HepG2 (cell line): ENCODE data around the gene DDR1. TPM values are rescaled to one million over a fixed set of nuclear protein-coding genes. Genes with fewer than 3 reads are reported as not detected.

Experiments
- ATAC-seq: fragments of 200-7000 bp; cut with Tn5 transposase; 3 replicates; pipeline ENCODE4 v1.9.1; 2020; ENCODE audit warnings: mild to moderate bottlenecking, moderate library complexity
- BruUV-seq: library from RNA; stranded (reverse); fragments of 400-500 nt; replicated peaks from 2 replicates; lab custom pipeline; 2021; lab: Mats Ljungman, UMichigan
- CTCF ChIA-PET: fragments of 300-600 bp; formaldehyde crosslinking; extraction: SDS; loops from one replicate; lab custom pipeline; 2021; ENCODE audit warnings: low total read pairs, inconsistent platforms, low intra/inter-chr PET ratio; lab: Yijun Ruan, JAX
- POLR2A ChIA-PET: fragments of 350-600 bp; sonication (Branson Sonifier 250); formaldehyde crosslinking; loops from one replicate; lab custom pipeline; 2020; ENCODE audit warnings: antibody characterized with exemption, inconsistent platforms; lab: Yijun Ruan, JAX
- DNase-seq: peaks from one replicate; pipeline ENCODE4 v3.0.0-alpha.2; 2015; ENCODE audit warnings: low spot score
- FAIRE-seq: peaks from 3 replicates; lab custom pipeline; 2011; peaks lifted over from hg19 to GRCh38; lab: Jason Lieb, UNC
- H2AFZ ChIP-seq: one replicate; pipeline ENCODE4 v1.6.1; 2011; ENCODE audit warnings: low read length, inconsistent platforms
- H3K27ac ChIP-seq: fragments of 300-600 bp; 3 replicates; pipeline ENCODE4 v1.8.0; 2011; ENCODE audit warnings: mixed run types, mild to moderate bottlenecking, mixed read lengths, low read length, inconsistent platforms; ENCODE audit not compliant: insufficient read depth; ENCODE audit errors: extremely low read length
- H3K27me3 ChIP-seq, 2 experiments: fragments of 200-600 bp in 1 of 2; 2 replicates in 1 of 2; 3 replicates in 1 of 2; pipeline versions ENCODE4 v1.6.0 to v1.8.0; 2011; ENCODE audit warnings: low read length in 2 of 2, mild to moderate bottlenecking in 2 of 2, moderate library complexity in 2 of 2, inconsistent platforms in 1 of 2; ENCODE audit not compliant: insufficient read depth in 2 of 2, control insufficient read depth in 1 of 2
- H3K36me3 ChIP-seq, 2 experiments: fragments of 200-600 bp in 1 of 2; replicated peaks in 1 of 2; 2 replicates in 1 of 2; 3 replicates in 1 of 2; pipeline versions ENCODE4 v1.5.1 to v1.8.0; 2011; ENCODE audit warnings: low read length in 2 of 2, inconsistent platforms in 1 of 2; ENCODE audit not compliant: insufficient read depth in 2 of 2, control insufficient read depth in 1 of 2
- H3K4me1 ChIP-seq: 2 replicates; pipeline ENCODE4 v1.5.1; 2012; ENCODE audit warnings: low read length, inconsistent platforms; ENCODE audit not compliant: insufficient read depth
- H3K4me2 ChIP-seq: 2 replicates; pipeline ENCODE4 v1.6.0; 2011; ENCODE audit warnings: low read depth, low read length, inconsistent platforms
- H3K4me3 ChIP-seq, 3 experiments: fragments of 200-600 bp in 1 of 3; sonication (generic), shearing (Covaris generic) in 1 of 3; replicated peaks in 1 of 3; 2 replicates each; pipeline ENCODE4 v1.5.1; 2011 to 2016; ENCODE audit warnings: low read length in 3 of 3, inconsistent platforms in 2 of 3, low read depth in 2 of 3, mild to moderate bottlenecking in 2 of 3, control low read depth in 1 of 3, mixed read lengths in 1 of 3; ENCODE audit not compliant: insufficient read depth in 1 of 3
- H3K79me2 ChIP-seq: one replicate; pipeline ENCODE4 v1.6.1; 2011; ENCODE audit warnings: low read length, inconsistent platforms; ENCODE audit not compliant: insufficient read depth
- H3K9ac ChIP-seq: 2 replicates; pipeline ENCODE4 v1.6.0; 2011; ENCODE audit warnings: mild to moderate bottlenecking, low read depth, low read length, inconsistent platforms; ENCODE audit not compliant: insufficient read depth
- H3K9me3 ChIP-seq: 2 replicates; pipeline ENCODE4 v1.5.1; 2012; ENCODE audit warnings: mild to moderate bottlenecking, low read length
- H4K20me1 ChIP-seq: 2 replicates; pipeline ENCODE4 v1.6.0; 2011; ENCODE audit warnings: inconsistent platforms, mild to moderate bottlenecking, low read length, moderate library complexity; ENCODE audit not compliant: insufficient read depth
- ATF6 ChIP-seq: sonication (generic); formaldehyde crosslinking; conservative IDR thresholded peaks from 2 replicates; pipeline ENCODE4 v1.4.0; 2020; ENCODE audit warnings: missing genetic modification reagents
- HES4 ChIP-seq: sonication (generic); formaldehyde crosslinking; IDR thresholded peaks from 2 replicates; pipeline ENCODE4 v1.9.0; 2021; ENCODE audit warnings: mild to moderate bottlenecking, missing genetic modification reagents, borderline replicate concordance
- RAD51 ChIP-seq: fragments of 450-650 bp; IDR thresholded peaks from 2 replicates; pipeline ENCODE4 v1.6.1; 2016; ENCODE audit warnings: borderline replicate concordance
- RBFOX2 ChIP-seq: fragments of 200-400 bp; formaldehyde crosslinking; IDR thresholded peaks from 2 replicates; pipeline ENCODE4 v1.6.1; 2017; ENCODE audit warnings: low read depth, mild to moderate bottlenecking, low read length
- RERE ChIP-seq: IDR thresholded peaks from 2 replicates; pipeline ENCODE4 v1.6.1; 2016; ENCODE audit warnings: low read depth, missing genetic modification reagents, missing compliant biosample characterization
- ZNF350 ChIP-seq: sonication (generic); formaldehyde crosslinking; IDR thresholded peaks from 2 replicates; pipeline ENCODE4 v1.4.0; 2020; ENCODE audit warnings: mild to moderate bottlenecking, low read depth, missing genetic modification reagents, borderline replicate concordance
- ZNF510 ChIP-seq: sonication (generic); formaldehyde crosslinking; IDR thresholded peaks from 2 replicates; pipeline ENCODE4 v1.4.0; 2020; ENCODE audit warnings: low read depth, mild to moderate bottlenecking, missing genetic modification reagents
- ZNF740 ChIP-seq: sonication (generic); formaldehyde crosslinking; IDR thresholded peaks from 2 replicates; pipeline ENCODE4 v1.4.0; 2020; ENCODE audit warnings: missing genetic modification reagents
- ZNF879 ChIP-seq: sonication (generic); formaldehyde crosslinking; IDR thresholded peaks from 2 replicates; pipeline ENCODE4 v1.8.1; 2023; ENCODE audit warnings: missing genetic modification reagents
- WGBS: methylation state at CpG from one replicate; pipeline ENCODE4 v1.1.6; 2017; ENCODE audit warnings: low lambda C conversion rate; 5-methylcytosine and 5-hydroxymethylcytosine counted together
- in situ Hi-C: cut with HindIII; loops from 2 replicates; pipeline ENCODE4 v1.10.0; 2017; ENCODE audit warnings: low pct_unique_long_range_greater_than_20kb; ENCODE audit not compliant: extremely low pct_ligation_motif_present
- intact Hi-C: fragments of 100-400 bp; cut with micrococcal nuclease; formaldehyde crosslinking; loops from one replicate; pipeline ENCODE4 v1.10.0; 2022; ENCODE audit not compliant: unreplicated experiment
- polyA plus RNA-seq, 8 experiments: library from polyadenylated mRNA; depleted of rRNA in 3 of 8; stranded (reverse) in 7 of 8; unstranded in 1 of 8; fragments of >200 nt; fragmentation: Illumina TruSeq in 4 of 8; extraction: Trizol in 4 of 8; gene quantifications; 2 replicates each; pipeline versions ENCODE4 v1.2.1 to v1.2.3, GENCODE V29; 2011 to 2016; ENCODE audit warnings: low read depth in 4 of 8, missing spikeins in 1 of 8, mixed read lengths in 1 of 8; ENCODE audit not compliant: insufficient read depth in 1 of 8
- total RNA-seq, 5 experiments: library from RNA; depleted of rRNA; stranded (reverse); fragments of >200 nt; fragmentation: Illumina TruSeq; extraction: Trizol; gene quantifications; 2 replicates each; pipeline ENCODE4 v1.2.3, GENCODE V29; 2016; ENCODE audit warnings: low read depth in 1 of 5
- TF ChIP-seq, protein P1 (sequence below): sonication (generic); formaldehyde crosslinking; IDR thresholded peaks from 2 replicates; pipeline ENCODE4 v1.8.1; 2023; ENCODE audit warnings: mild to moderate bottlenecking, missing genetic modification reagents
- TF ChIP-seq, protein P2 (sequence below): sonication (generic); formaldehyde crosslinking; IDR thresholded peaks from 2 replicates; pipeline ENCODE4 v1.5.0; 2020; ENCODE audit warnings: missing genetic modification reagents

DDR1 gene
- total and polyA plus RNA-seq, 2 of the 13 experiments (the other 11 are each of a cell fraction or from before 2014, with no cell fraction given) = 16.7 to 20.2 TPM

DNA sequence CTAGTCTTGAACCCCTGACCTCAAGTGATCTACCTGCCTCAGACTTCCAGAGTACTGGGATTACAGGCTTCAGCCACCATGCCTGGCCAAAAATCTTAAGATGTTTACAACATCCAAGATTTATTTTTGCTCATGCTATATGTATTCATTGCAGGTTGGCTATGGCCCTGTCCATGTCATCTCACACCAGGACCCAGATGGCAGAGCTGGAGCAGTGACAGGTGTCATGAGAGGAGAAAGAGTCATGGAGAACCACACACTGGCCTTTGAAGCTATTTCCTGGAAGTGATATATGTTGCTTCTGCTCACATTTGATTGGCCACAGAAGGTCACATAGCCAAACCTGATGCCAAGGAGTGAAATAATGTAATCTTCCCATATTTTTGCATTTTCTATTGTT is 13.8 kb upstream of the DDR1 start (continued):
- TF ChIP-seq RERE (CRISPR knock-in tag) (no peak), ZNF879 (CRISPR knock-in tag) (no peak)
- TF ChIP-seq, protein P1, sequence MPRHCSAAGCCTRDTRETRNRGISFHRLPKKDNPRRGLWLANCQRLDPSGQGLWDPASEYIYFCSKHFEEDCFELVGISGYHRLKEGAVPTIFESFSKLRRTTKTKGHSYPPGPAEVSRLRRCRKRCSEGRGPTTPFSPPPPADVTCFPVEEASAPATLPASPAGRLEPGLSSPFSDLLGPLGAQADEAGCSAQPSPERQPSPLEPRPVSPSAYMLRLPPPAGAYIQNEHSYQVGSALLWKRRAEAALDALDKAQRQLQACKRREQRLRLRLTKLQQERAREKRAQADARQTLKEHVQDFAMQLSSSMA (CRISPR knock-in tag) = no peak

- ChIA-PET POLR2A (interaction anchor here (1.0 kb wide), 1 partner anchor 12 kb away, joined by 3 read pairs; the partner anchor contains the start of gene DDR1), CTCF (no interaction called here)
- ATAC-seq (no peak), FAIRE-seq (no peak), DNase-seq (no peak)
- no peak overlapping the region for H3K27ac ChIP-seq
- H3K4me3 ChIP-seq = no peak overlapping the region
- no peak overlapping the region for H3K9ac ChIP-seq
- no peaks in the 10 kb centered on the region for H4K20me1 ChIP-seq
- WGBS = 44% methylated on average over 4 of the region's 4 CpGs
- H2AFZ ChIP-seq = no peak overlapping the region
- no TSS peak for BruUV-seq
- peaks cover 8% of the 10 kb centered on the region for H3K4me1 ChIP-seq
- no peak overlapping the region for H3K4me2 ChIP-seq
- H3K36me3 ChIP-seq = no peaks in the 10 kb centered on the region
- H3K79me2 ChIP-seq = no peaks in the 10 kb centered on the region
- peaks cover 16% of the 10 kb centered on the region; the same call in 1 of the 2 replicates for H3K9me3 ChIP-seq
- intact Hi-C loops = no loop called here
- in situ Hi-C loops = no loop called here
- H3K27me3 ChIP-seq = no peaks in the 10 kb centered on the region
- TF ChIP-seq ZNF350 (no peak), ZNF740 (CRISPR knock-in tag) (no peak), ATF6 (CRISPR knock-in tag) (no peak), HES4 (CRISPR knock-in tag) (no peak), RBFOX2 (no peak), ZNF510 (CRISPR knock-in tag) (no peak), RAD51 (no peak)
- TF ChIP-seq, protein P2, sequence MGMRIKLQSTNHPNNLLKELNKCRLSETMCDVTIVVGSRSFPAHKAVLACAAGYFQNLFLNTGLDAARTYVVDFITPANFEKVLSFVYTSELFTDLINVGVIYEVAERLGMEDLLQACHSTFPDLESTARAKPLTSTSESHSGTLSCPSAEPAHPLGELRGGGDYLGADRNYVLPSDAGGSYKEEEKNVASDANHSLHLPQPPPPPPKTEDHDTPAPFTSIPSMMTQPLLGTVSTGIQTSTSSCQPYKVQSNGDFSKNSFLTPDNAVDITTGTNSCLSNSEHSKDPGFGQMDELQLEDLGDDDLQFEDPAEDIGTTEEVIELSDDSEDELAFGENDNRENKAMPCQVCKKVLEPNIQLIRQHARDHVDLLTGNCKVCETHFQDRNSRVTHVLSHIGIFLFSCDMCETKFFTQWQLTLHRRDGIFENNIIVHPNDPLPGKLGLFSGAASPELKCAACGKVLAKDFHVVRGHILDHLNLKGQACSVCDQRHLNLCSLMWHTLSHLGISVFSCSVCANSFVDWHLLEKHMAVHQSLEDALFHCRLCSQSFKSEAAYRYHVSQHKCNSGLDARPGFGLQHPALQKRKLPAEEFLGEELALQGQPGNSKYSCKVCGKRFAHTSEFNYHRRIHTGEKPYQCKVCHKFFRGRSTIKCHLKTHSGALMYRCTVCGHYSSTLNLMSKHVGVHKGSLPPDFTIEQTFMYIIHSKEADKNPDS (CRISPR knock-in tag) = no peak
Measured at GRCh38 chr6:30871592-30872183, 12.6 kb upstream of the DDR1 start.
